ENCODE data around the gene IL1RL1. TPM values are rescaled to one million over a fixed set of nuclear protein-coding genes. Genes with fewer than 3 reads are reported as not detected.

IL1RL1 gene
- total RNA-seq, 4 donors from 2014 or later = 0.45 to 10.9 (median 5.8) TPM

DNA sequence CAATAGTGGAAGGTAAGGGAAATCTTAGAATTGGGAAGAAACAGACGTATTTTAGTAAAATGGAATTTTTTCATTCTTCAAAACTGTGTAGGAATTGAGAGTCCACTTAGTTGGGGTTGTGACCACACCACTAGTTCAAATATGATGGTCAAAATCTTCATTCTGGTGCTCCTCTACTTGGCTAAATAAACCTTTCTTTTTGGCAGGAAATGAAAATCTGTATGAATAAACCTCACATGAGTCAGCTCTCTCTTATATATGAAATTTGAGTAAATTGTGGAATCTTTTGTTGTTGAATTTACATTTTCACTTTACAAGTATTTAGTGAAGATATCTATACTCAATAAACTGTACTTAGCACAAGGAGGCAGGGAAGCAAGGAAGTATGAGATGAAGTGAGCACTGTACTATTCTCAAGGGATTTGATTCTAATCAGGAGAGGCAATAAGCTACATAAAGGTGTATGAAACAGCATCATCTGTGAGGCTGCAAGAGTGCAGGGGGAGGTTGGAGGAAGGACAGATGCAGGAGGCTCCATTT is 64.8 kb downstream of the IL1RL1 start:
- Histone ChIP-seq H3K4me3 (no peak overlapping the region), H3K36me3 (no peaks in the 10 kb centered on the region), H3K9me3 (no peaks in the 10 kb centered on the region), H3K27me3 (no peaks in the 10 kb centered on the region), H3K27ac (no peak overlapping the region), H3K4me1 (no peaks in the 10 kb centered on the region)
- 75 to 93% methylated on average over 1 of the region's 1 CpG for WGBS, 2 donors
- TF ChIP-seq, protein P1, sequence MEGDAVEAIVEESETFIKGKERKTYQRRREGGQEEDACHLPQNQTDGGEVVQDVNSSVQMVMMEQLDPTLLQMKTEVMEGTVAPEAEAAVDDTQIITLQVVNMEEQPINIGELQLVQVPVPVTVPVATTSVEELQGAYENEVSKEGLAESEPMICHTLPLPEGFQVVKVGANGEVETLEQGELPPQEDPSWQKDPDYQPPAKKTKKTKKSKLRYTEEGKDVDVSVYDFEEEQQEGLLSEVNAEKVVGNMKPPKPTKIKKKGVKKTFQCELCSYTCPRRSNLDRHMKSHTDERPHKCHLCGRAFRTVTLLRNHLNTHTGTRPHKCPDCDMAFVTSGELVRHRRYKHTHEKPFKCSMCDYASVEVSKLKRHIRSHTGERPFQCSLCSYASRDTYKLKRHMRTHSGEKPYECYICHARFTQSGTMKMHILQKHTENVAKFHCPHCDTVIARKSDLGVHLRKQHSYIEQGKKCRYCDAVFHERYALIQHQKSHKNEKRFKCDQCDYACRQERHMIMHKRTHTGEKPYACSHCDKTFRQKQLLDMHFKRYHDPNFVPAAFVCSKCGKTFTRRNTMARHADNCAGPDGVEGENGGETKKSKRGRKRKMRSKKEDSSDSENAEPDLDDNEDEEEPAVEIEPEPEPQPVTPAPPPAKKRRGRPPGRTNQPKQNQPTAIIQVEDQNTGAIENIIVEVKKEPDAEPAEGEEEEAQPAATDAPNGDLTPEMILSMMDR (IDR thresholded peaks at IDR 0.05) = no peak
- no peak for TF ChIP-seq POLR2A (IDR thresholded peaks at IDR 0.05)
- DNase-seq = no peak
- intact Hi-C loops (cut with DNase I) = no loop called here

DNA sequence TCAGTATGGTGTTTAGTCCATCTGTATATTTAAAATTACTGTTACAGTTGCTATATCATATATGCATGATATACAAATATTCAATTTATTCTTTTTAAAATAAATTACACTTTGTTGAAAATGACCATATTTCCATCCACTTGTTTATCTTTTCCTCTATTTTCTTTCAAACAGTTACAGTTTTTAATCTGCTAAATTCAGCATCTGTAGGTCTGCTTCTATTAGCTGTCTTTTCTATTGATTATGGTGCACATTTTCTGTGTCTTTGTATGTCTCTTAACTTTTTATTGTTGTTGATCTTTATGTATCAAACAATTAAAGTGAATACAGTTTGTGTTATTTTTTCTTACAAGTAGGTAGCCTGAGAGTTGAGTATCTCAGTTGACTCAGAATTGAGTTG is 72.4 kb downstream of the IL1RL1 start:
- Histone ChIP-seq H3K9me3 (peaks cover 0 to 13% (median 5%) of the 10 kb centered on the region in 3 donors), H3K27ac (no peak overlapping the region), H3K4me1 (no peaks in the 10 kb centered on the region), H3K36me3 (no peaks in the 10 kb centered on the region), H3K4me3 (no peak overlapping the region), H3K27me3 (no peaks in the 10 kb centered on the region)
- DNase-seq = no peak
- intact Hi-C loops (cut with DNase I) = no loop called here
- TF ChIP-seq POLR2A (IDR thresholded peaks at IDR 0.05) = no peak
- TF ChIP-seq, protein P1 (IDR thresholded peaks at IDR 0.05) = no peak

- H3K27ac ChIP-seq = no peak overlapping the region
- H3K4me3 ChIP-seq = no peak overlapping the region
- H3K27me3 ChIP-seq = no peaks in the 10 kb centered on the region
- no peak for DNase-seq
- TF ChIP-seq, protein P1 (IDR thresholded peaks at IDR 0.05) = no peak
- no peak for TF ChIP-seq POLR2A (IDR thresholded peaks at IDR 0.05)
- H3K9me3 ChIP-seq = peaks cover 0 to 13% (median 5%) of the 10 kb centered on the region in 3 donors
- intact Hi-C loops (cut with DNase I) = no loop called here
- 29 to 55% methylated on average over 1 of the region's 1 CpG for WGBS, 2 donors
- H3K4me1 ChIP-seq = no peaks in the 10 kb centered on the region
- H3K36me3 ChIP-seq = no peaks in the 10 kb centered on the region
Observed at GRCh38 chr2:102385522-102385921, 74.2 kb downstream of the IL1RL1 start.

GRCh38 chr2:102386004-102386403 is 74.6 kb downstream of the IL1RL1 start:
- Histone ChIP-seq H3K9me3 (peaks cover 0 to 13% (median 5%) of the 10 kb centered on the region in 3 donors), H3K4me3 (no peak overlapping the region), H3K4me1 (no peaks in the 10 kb centered on the region), H3K27ac (no peak overlapping the region), H3K27me3 (no peaks in the 10 kb centered on the region), H3K36me3 (no peaks in the 10 kb centered on the region)
- intact Hi-C loops (cut with DNase I) = no loop called here
- WGBS, 2 donors = 80 to 86% methylated on average over 3 of the region's 3 CpGs
- DNase-seq = no peak
- no peak for TF ChIP-seq POLR2A (IDR thresholded peaks at IDR 0.05)
- TF ChIP-seq, protein P1 (IDR thresholded peaks at IDR 0.05) = no peak

GRCh38 chr2:102386867-102387541 is 75.6 kb downstream of the IL1RL1 start:
- WGBS, 2 donors = 69 to 93% methylated on average over 1 to 3 of the region's 3 CpGs
- H3K27me3 ChIP-seq = no peaks in the 10 kb centered on the region
- H3K4me3 ChIP-seq = no peak overlapping the region
- no peaks in the 10 kb centered on the region for H3K36me3 ChIP-seq
- TF ChIP-seq, protein P1 (IDR thresholded peaks at IDR 0.05) = no peak
- no peak for TF ChIP-seq POLR2A (IDR thresholded peaks at IDR 0.05)
- H3K4me1 ChIP-seq = no peaks in the 10 kb centered on the region
- DNase-seq = no peak
- no peak overlapping the region for H3K27ac ChIP-seq
- peaks cover 0 to 13% (median 5%) of the 10 kb centered on the region in 3 donors for H3K9me3 ChIP-seq
- intact Hi-C loops (cut with DNase I) = no loop called here

All from esophagus squamous epithelium (tissue), 5 donors.